ENCODE measurements around the gene CYP4F8.

DNA sequence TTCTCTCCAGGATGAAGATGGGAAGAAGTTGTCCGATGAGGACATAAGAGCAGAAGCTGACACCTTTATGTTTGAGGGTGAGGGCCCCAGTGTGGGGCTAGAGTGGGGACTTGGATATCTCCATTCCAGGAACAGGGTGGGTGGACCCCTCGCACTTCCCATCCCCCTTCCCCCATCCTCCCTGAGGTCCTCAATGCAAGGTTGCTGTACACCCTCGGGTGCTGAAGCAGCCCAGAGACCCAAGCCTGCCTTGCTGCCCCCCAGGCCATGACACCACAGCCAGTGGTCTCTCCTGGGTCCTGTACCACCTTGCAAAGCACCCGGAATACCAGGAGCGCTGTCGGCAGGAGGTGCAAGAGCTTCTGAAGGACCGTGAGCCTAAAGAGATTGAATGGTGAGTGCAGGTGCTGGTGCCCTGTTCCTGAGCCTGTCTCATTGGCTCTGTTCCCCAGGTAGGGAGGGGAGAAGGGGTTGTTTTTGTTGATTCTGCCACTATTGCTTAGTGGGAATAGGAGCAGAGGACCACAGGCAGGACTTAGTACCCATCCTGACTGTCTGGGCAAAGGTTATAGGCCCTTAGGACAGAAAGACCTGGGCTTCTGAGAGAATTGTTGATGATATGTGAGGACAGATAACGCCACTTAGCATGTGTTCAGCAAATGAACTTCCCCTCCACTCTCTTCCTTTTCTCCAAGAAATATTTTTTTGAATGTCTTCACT, 37.7 kb downstream of the CYP4F8 start:
- TF ChIP-seq POLR2A (IDR thresholded peaks at IDR 0.05): no peak
- TF ChIP-seq, protein P1, sequence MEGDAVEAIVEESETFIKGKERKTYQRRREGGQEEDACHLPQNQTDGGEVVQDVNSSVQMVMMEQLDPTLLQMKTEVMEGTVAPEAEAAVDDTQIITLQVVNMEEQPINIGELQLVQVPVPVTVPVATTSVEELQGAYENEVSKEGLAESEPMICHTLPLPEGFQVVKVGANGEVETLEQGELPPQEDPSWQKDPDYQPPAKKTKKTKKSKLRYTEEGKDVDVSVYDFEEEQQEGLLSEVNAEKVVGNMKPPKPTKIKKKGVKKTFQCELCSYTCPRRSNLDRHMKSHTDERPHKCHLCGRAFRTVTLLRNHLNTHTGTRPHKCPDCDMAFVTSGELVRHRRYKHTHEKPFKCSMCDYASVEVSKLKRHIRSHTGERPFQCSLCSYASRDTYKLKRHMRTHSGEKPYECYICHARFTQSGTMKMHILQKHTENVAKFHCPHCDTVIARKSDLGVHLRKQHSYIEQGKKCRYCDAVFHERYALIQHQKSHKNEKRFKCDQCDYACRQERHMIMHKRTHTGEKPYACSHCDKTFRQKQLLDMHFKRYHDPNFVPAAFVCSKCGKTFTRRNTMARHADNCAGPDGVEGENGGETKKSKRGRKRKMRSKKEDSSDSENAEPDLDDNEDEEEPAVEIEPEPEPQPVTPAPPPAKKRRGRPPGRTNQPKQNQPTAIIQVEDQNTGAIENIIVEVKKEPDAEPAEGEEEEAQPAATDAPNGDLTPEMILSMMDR (IDR thresholded peaks at IDR 0.05): no peak

Data from Peyer's patch (tissue), 4 donors.